T-helper 17 cell (primary cell): Measurements from ENCODE around the gene ACAD10. TPM values are rescaled to one million over a fixed set of nuclear protein-coding genes. Genes with fewer than 3 reads are reported as not detected.

ENCODE experiments used
- ATAC-seq: fragments of 150-1000 bp; cut with Tn5 transposase; 2 replicates; pipeline ENCODE4 v1.10.0; 2021; ENCODE audit warnings: mild to moderate bottlenecking, moderate library complexity
- DNase-seq, 3 donors: peaks; one replicate each; pipeline versions ENCODE4 v3.0.0 to v3.0.0-alpha.2; 2020 to 2021
- H3K9me3 ChIP-seq: one replicate; pipeline ENCODE4 v1.7.0; 2013; ENCODE audit warnings: low read length, mild to moderate bottlenecking; ENCODE audit not compliant: control insufficient read depth, poor library complexity, severe bottlenecking
- H3K27ac Mint-ChIP-seq: one replicate; pipeline ENCODE4 v1.8.0; 2022; ENCODE audit warnings: mild to moderate bottlenecking, moderate library complexity, mixed read lengths
- H3K27me3 Mint-ChIP-seq: one replicate; pipeline ENCODE4 v1.8.0; 2022; ENCODE audit warnings: mixed read lengths
- H3K36me3 Mint-ChIP-seq: one replicate; pipeline ENCODE4 v1.8.0; 2022; ENCODE audit warnings: low read depth, mixed read lengths
- H3K4me1 Mint-ChIP-seq: one replicate; pipeline ENCODE4 v1.8.0; 2022; ENCODE audit warnings: mild to moderate bottlenecking, mixed read lengths
- H3K4me3 Mint-ChIP-seq: one replicate; pipeline ENCODE4 v1.8.0; 2022; ENCODE audit warnings: mild to moderate bottlenecking, moderate library complexity, mixed read lengths
- total RNA-seq, 4 donors: library from RNA in 2 of 4; stranded (reverse) in 2 of 4; gene quantifications; one replicate each; pipeline ENCODE4 v1.2.3 and lab custom pipeline; 2022 to 2026

The ACAD10 gene
- total RNA-seq, 2 donors from 2014 or later = 25.1 to 27.9 TPM

DNA sequence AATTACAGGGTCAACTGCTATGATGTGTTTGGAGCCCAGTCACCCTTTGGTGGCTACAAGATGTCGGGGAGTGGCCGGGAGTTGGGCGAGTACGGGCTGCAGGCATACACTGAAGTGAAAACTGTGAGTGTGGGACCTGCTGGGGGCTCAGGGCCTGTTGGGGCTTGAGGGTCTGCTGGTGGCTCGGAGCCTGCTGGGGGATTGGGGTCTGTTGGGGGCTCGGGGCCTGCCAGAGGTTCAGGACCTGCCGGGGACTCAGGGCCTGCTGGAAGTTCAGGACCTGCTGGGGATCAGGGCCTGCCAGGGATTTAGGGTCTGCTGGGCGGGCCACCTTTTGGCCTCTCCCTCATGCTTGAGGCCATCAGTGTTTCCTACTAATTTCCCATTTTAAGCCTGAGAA, 118.0 kb downstream of the ACAD10 start:
- H3K9me3 ChIP-seq = no peaks in the 10 kb centered on the region
- H3K4me3 Mint-ChIP-seq = no peak overlapping the region
- H3K4me1 Mint-ChIP-seq = no peaks in the 10 kb centered on the region
- no peaks in the 10 kb centered on the region for H3K36me3 Mint-ChIP-seq
- no peaks in the 10 kb centered on the region for H3K27me3 Mint-ChIP-seq
- ATAC-seq (no peak), DNase-seq (no peak)
- no peak overlapping the region for H3K27ac Mint-ChIP-seq

DNA sequence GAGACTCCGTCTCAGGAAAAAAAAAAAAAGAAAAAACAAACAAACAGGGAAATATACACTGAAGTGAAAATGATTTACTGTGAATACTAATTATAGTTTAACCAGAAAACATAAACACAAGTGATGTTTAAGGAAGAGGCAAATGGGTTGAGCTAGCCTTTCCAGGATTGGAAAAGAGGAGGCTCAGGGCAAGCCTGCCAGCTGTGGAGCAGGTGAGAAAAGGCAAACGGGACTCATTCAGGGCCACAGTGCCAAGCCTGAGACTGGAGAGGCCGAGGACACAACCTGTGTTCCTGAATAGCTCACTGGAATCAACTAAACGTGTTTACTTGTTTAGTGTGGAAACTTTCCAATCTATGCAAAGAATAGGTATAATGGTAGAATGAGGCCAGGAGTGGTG, 120.5 kb downstream of the ACAD10 start:
- no peaks in the 10 kb centered on the region for H3K9me3 ChIP-seq
- no peak overlapping the region for H3K4me3 Mint-ChIP-seq
- ATAC-seq = no peak
- H3K4me1 Mint-ChIP-seq = no peaks in the 10 kb centered on the region
- no peaks in the 10 kb centered on the region for H3K27me3 Mint-ChIP-seq
- no peaks in the 10 kb centered on the region for H3K36me3 Mint-ChIP-seq
- H3K27ac Mint-ChIP-seq = peak overlapping the region; percentile 39
- DNase-seq = no peak

Other genes with a start within 250 kb of the ACAD10 start
- gene ATXN2, start 86.7 kb upstream of the ACAD10 start, total RNA-seq = 10 to 100 TPM; 47.6 to 48.8 TPM
- 10 to 100 TPM; 18.1 to 24.3 TPM for gene BRAP, start 97 bp upstream of the ACAD10 start, total RNA-seq
- gene ALDH2, start 80.9 kb downstream of the ACAD10 start, total RNA-seq = 1 to 10 TPM; 1.9 to 3.4 TPM
- 10 to 100 TPM; 59.8 to 63.7 TPM for gene MAPKAPK5, start 156.2 kb downstream of the ACAD10 start, total RNA-seq